H1 (cell line): ENCODE results near the gene ACVRL1. TPM values are rescaled to one million over a fixed set of nuclear protein-coding genes. Genes with fewer than 3 reads are reported as not detected.

Experiments
- CTCF ChIP-seq, 3 experiments: IDR thresholded peaks; 1 replicate in 2 of 3; 2 replicates in 1 of 3; pipeline versions ENCODE4 v1.5.1 to v1.6.1; 2011; ENCODE audit warnings: low read length in 3 of 3, mild to moderate bottlenecking in 3 of 3, inconsistent platforms in 2 of 3, low read depth in 1 of 3, moderate library complexity in 1 of 3; ENCODE audit not compliant: insufficient read depth in 1 of 3; ENCODE audit errors: control extremely low read depth in 1 of 3
- polyA plus RNA-seq, 7 experiments: library from polyadenylated mRNA; depleted of rRNA in 3 of 7; stranded (reverse) in 5 of 7; unstranded in 2 of 7; fragments of >200 nt in 5 of 7; fragments of 200-250 nt in 2 of 7; gene quantifications; 1 replicate in 5 of 7; 2 replicates in 1 of 7; 4 replicates in 1 of 7; pipeline versions ENCODE4 v1.2.1 to v1.2.3, GENCODE V29; 2011 to 2013; ENCODE audit warnings: missing spikeins in 2 of 7, mixed read lengths in 2 of 7
- total RNA-seq: library from RNA; stranded (reverse); fragmentation: NEBNext Ultra II Directional; extraction: Animal tissue kit (Norgen Biotek cat#: 25700); gene quantifications from 2 replicates; pipeline ENCODE4 v1.2.1, GENCODE V29; 2021

Gene ACVRL1
- total and polyA plus RNA-seq, 2 of the 8 experiments (the other 6 are each of a cell fraction or from before 2014, with no cell fraction given) = 0.09 to 0.35 TPM

GRCh38 chr12:51888316-51889215 is 18.7 kb upstream of the ACVRL1 start (continued):
- TF ChIP-seq CTCF (IDR thresholded peaks at IDR 0.05; ENCODE audit: control extremely low read depth in 1 of 3, insufficient read depth in 1 of 3, low read depth in 1 of 3, low read length in 3 of 3) = no peak
